Measurements from ENCODE around the gene RABL3. TPM values are rescaled to one million over a fixed set of nuclear protein-coding genes. Genes with fewer than 3 reads are reported as not detected.

RABL3 gene
- total RNA-seq, 5 donors from 2014 or later (not counting 1 experiment from before 2014, with no cell fraction given) = 14.7 to 31.8 (median 25.0) TPM

- no peaks in the 10 kb centered on the region for H3K9me3 ChIP-seq
- H3K4me1 Mint-ChIP-seq = peaks cover 61 to 69% (median 67%) of the 10 kb centered on the region in 3 donors
- no peak overlapping the region for H3K4me3 Mint-ChIP-seq
- no CpG with 5 or more reads among the region's 2 CpGs for WGBS (ENCODE audit: insufficient coverage)
- POLR2A ChIA-PET = no interaction called here
- H3K27me3 ChIP-seq (replicated peaks in 1 of 2; ENCODE audit: control insufficient read depth in 2 of 2, extremely low read depth in 1 of 2, insufficient read depth in 2 of 2, low read length in 1 of 2) = no peaks in the 10 kb centered on the region
- H3K27me3 Mint-ChIP-seq = no peaks in the 10 kb centered on the region
- no peak for DNase-seq
- peaks cover 0 to 4% (median 0%) of the 10 kb centered on the region in 3 donors for H3K9me3 Mint-ChIP-seq
- peaks cover 67% of the 10 kb centered on the region for H3K36me3 Mint-ChIP-seq
- H3K36me3 ChIP-seq (ENCODE audit: control insufficient read depth in 2 of 2, extremely low read depth in 1 of 2, insufficient read depth in 1 of 2, low read length in 1 of 2) = peaks cover 0 to 16% of the 10 kb centered on the region in 2 donors
- no peak overlapping the region for H3K27ac Mint-ChIP-seq
- CTCF ChIA-PET = no interaction called here
- no peak for ATAC-seq (replicated peaks in 1 of 4)
- no peaks in the 10 kb centered on the region for H3K4me1 ChIP-seq (ENCODE audit: control insufficient read depth in 1 of 2, extremely low read depth in 1 of 2, insufficient read depth in 2 of 2, low read length in 2 of 2)
- H3K27ac ChIP-seq (ENCODE audit: low read length) = no peak overlapping the region
- H3K4me3 ChIP-seq (ENCODE audit: control insufficient read depth in 1 of 2, extremely low read depth in 1 of 2, low read length in 1 of 2) = no peak overlapping the region
Measured at GRCh38 chr3:120756061-120756460, 13.7 kb upstream of the RABL3 start.

- no peaks in the 10 kb centered on the region for H3K27me3 ChIP-seq (replicated peaks in 1 of 2; ENCODE audit: control insufficient read depth in 2 of 2, extremely low read depth in 1 of 2, insufficient read depth in 2 of 2, low read length in 1 of 2)
- H3K36me3 ChIP-seq (ENCODE audit: control insufficient read depth in 2 of 2, extremely low read depth in 1 of 2, insufficient read depth in 1 of 2, low read length in 1 of 2) = peaks cover 0 to 24% of the 10 kb centered on the region in 2 donors
- POLR2A ChIA-PET = no interaction called here
- Mint-ChIP-seq H3K27me3 (no peaks in the 10 kb centered on the region), H3K4me1 (peaks cover 39 to 57% (median 55%) of the 10 kb centered on the region in 3 donors), H3K27ac (no peak overlapping the region), H3K4me3 (no peak overlapping the region), H3K9me3 (peaks cover 0 to 4% (median 0%) of the 10 kb centered on the region in 3 donors), H3K36me3 (peaks cover 68% of the 10 kb centered on the region)
- no peaks in the 10 kb centered on the region for H3K4me1 ChIP-seq (ENCODE audit: control insufficient read depth in 1 of 2, extremely low read depth in 1 of 2, insufficient read depth in 2 of 2, low read length in 2 of 2)
- no peaks in the 10 kb centered on the region for H3K9me3 ChIP-seq
- no peak overlapping the region for H3K27ac ChIP-seq (ENCODE audit: low read length)
- ATAC-seq (replicated peaks in 1 of 4) (no peak), DNase-seq (no peak)
- CTCF ChIA-PET = interaction anchor here in 1 of 2 donors (0.6 kb wide), 1 partner anchor 98 kb away, joined by 3 read pairs; no protein-coding TSS in a partner anchor
- no peak overlapping the region for H3K4me3 ChIP-seq (ENCODE audit: control insufficient read depth in 1 of 2, extremely low read depth in 1 of 2, low read length in 1 of 2)
Measured at GRCh38 chr3:120753810-120754209, 11.5 kb upstream of the RABL3 start.

GRCh38 chr3:120752865-120753264 is 10.5 kb upstream of the RABL3 start:
- H3K4me3 Mint-ChIP-seq = no peak overlapping the region
- ChIA-PET POLR2A (no interaction called here), CTCF (no interaction called here)
- no peak overlapping the region for H3K27ac Mint-ChIP-seq
- Histone ChIP-seq H3K36me3 (ENCODE audit: control insufficient read depth in 2 of 2, extremely low read depth in 1 of 2, insufficient read depth in 1 of 2, low read length in 1 of 2) (peaks cover 0 to 20% of the 10 kb centered on the region in 2 donors), H3K9me3 (no peaks in the 10 kb centered on the region), H3K4me1 (ENCODE audit: control insufficient read depth in 1 of 2, extremely low read depth in 1 of 2, insufficient read depth in 2 of 2, low read length in 2 of 2) (no peaks in the 10 kb centered on the region), H3K4me3 (ENCODE audit: control insufficient read depth in 1 of 2, extremely low read depth in 1 of 2, low read length in 1 of 2) (no peak overlapping the region), H3K27me3 (replicated peaks in 1 of 2; ENCODE audit: control insufficient read depth in 2 of 2, extremely low read depth in 1 of 2, insufficient read depth in 2 of 2, low read length in 1 of 2) (no peaks in the 10 kb centered on the region), H3K27ac (ENCODE audit: low read length) (no peak overlapping the region)
- no peak for DNase-seq
- peaks cover 61% of the 10 kb centered on the region for H3K36me3 Mint-ChIP-seq
- H3K27me3 Mint-ChIP-seq = no peaks in the 10 kb centered on the region
- ATAC-seq (replicated peaks in 1 of 4) = no peak
- peaks cover 38 to 53% (median 51%) of the 10 kb centered on the region in 3 donors for H3K4me1 Mint-ChIP-seq
- WGBS (ENCODE audit: insufficient coverage) = no CpG with 5 or more reads among the region's 2 CpGs
- peaks cover 0 to 4% (median 0%) of the 10 kb centered on the region in 3 donors for H3K9me3 Mint-ChIP-seq

DNA sequence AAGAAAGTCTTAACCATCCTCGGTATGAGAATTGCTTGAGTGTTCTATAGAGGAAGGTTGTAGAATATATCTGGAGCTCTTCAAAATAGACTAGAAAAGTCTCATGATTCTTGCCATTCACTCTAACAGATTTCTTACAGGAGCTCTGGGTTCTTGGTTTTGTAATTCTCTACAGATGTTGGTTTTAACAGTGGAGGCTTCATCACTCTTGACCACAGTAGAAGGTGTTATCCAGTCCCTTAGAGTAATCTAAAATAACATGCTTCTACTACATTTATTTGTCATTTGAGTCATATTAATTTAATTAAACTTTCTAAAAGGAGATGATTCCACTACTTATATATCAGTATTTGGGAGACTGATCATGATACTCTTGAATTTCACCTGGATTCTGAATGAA is 9.9 kb upstream of the RABL3 start:
- peaks cover 0 to 4% (median 0%) of the 10 kb centered on the region in 3 donors for H3K9me3 Mint-ChIP-seq
- no CpG with 5 or more reads among the region's 1 CpG for WGBS (ENCODE audit: insufficient coverage)
- CTCF ChIA-PET = no interaction called here
- no peak overlapping the region for H3K4me3 ChIP-seq (ENCODE audit: control insufficient read depth in 1 of 2, extremely low read depth in 1 of 2, low read length in 1 of 2)
- H3K36me3 Mint-ChIP-seq = peaks cover 62% of the 10 kb centered on the region
- no peaks in the 10 kb centered on the region for H3K27me3 ChIP-seq (replicated peaks in 1 of 2; ENCODE audit: control insufficient read depth in 2 of 2, extremely low read depth in 1 of 2, insufficient read depth in 2 of 2, low read length in 1 of 2)
- H3K4me1 ChIP-seq (ENCODE audit: control insufficient read depth in 1 of 2, extremely low read depth in 1 of 2, insufficient read depth in 2 of 2, low read length in 2 of 2) = no peaks in the 10 kb centered on the region
- peaks cover 38 to 53% (median 48%) of the 10 kb centered on the region in 3 donors for H3K4me1 Mint-ChIP-seq
- no peak for DNase-seq
- no peak overlapping the region for H3K27ac ChIP-seq (ENCODE audit: low read length)
- no peak overlapping the region for H3K4me3 Mint-ChIP-seq
- peaks cover 0 to 20% of the 10 kb centered on the region in 2 donors for H3K36me3 ChIP-seq (ENCODE audit: control insufficient read depth in 2 of 2, extremely low read depth in 1 of 2, insufficient read depth in 1 of 2, low read length in 1 of 2)
- no peak overlapping the region for H3K27ac Mint-ChIP-seq
- no peaks in the 10 kb centered on the region for H3K27me3 Mint-ChIP-seq
- H3K9me3 ChIP-seq = no peaks in the 10 kb centered on the region
- ATAC-seq (replicated peaks in 1 of 4) = no peak
- POLR2A ChIA-PET = no interaction called here

- DNase-seq (no peak), ATAC-seq (replicated peaks in 1 of 4) (no peak)
- H3K27me3 Mint-ChIP-seq = no peaks in the 10 kb centered on the region
- Histone ChIP-seq H3K27ac (ENCODE audit: low read length) (no peak overlapping the region), H3K27me3 (replicated peaks in 1 of 2; ENCODE audit: control insufficient read depth in 2 of 2, extremely low read depth in 1 of 2, insufficient read depth in 2 of 2, low read length in 1 of 2) (no peaks in the 10 kb centered on the region), H3K4me1 (ENCODE audit: control insufficient read depth in 1 of 2, extremely low read depth in 1 of 2, insufficient read depth in 2 of 2, low read length in 2 of 2) (peaks cover 0 to under 1% of the 10 kb centered on the region in 2 experiments), H3K36me3 (ENCODE audit: control insufficient read depth in 2 of 2, extremely low read depth in 1 of 2, insufficient read depth in 1 of 2, low read length in 1 of 2) (peaks cover 0 to 16% of the 10 kb centered on the region in 2 donors), H3K9me3 (no peaks in the 10 kb centered on the region), H3K4me3 (ENCODE audit: control insufficient read depth in 1 of 2, extremely low read depth in 1 of 2, low read length in 1 of 2) (no peak overlapping the region)
- no peak overlapping the region for H3K27ac Mint-ChIP-seq
- H3K36me3 Mint-ChIP-seq = peaks cover 46% of the 10 kb centered on the region
- no peaks in the 10 kb centered on the region for H3K9me3 Mint-ChIP-seq
- WGBS (ENCODE audit: insufficient coverage) = no CpG with 5 or more reads among the region's 1 CpG
- CTCF ChIA-PET = interaction anchor here in 1 of 2 donors (1.0 kb wide), 1 partner anchor 191 kb away, joined by 3 read pairs; no protein-coding TSS in a partner anchor
- peaks cover 43 to 49% (median 48%) of the 10 kb centered on the region in 3 donors for H3K4me1 Mint-ChIP-seq
- H3K4me3 Mint-ChIP-seq = no peak overlapping the region
- POLR2A ChIA-PET = no interaction called here
Measured at GRCh38 chr3:120749843-120750242, 7.5 kb upstream of the RABL3 start.

DNA sequence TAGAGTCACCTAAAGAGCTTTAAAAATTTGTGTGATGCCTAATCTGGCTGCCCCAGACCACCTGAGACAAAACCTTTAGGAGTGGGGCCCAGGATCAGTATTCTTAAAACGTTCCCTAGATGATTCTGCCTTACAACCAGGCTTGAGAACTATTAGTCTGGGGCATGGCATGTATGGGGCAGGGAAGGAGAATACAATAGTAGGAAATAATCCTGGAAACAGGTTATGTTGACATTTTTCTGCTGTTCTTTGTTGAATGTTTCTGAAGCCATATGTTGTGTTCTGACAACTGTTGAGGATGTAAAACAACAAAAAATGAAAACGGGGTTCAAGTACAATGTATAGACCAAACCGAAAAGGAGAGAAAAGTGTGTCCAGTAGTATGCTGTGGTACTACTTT is 3.1 kb upstream of the RABL3 start:
- 76% methylated on average over 2 of the region's 3 CpGs for WGBS (ENCODE audit: insufficient coverage)
- DNase-seq (no peak), ATAC-seq (replicated peaks in 1 of 4) (no peak)
- Histone ChIP-seq H3K27ac (ENCODE audit: low read length) (no peak overlapping the region), H3K36me3 (ENCODE audit: control insufficient read depth in 2 of 2, extremely low read depth in 1 of 2, insufficient read depth in 1 of 2, low read length in 1 of 2) (peaks cover 0 to 2% of the 10 kb centered on the region in 2 donors), H3K4me1 (ENCODE audit: control insufficient read depth in 1 of 2, extremely low read depth in 1 of 2, insufficient read depth in 2 of 2, low read length in 2 of 2) (peaks cover 12 to 22% of the 10 kb centered on the region in 2 experiments), H3K9me3 (no peaks in the 10 kb centered on the region), H3K27me3 (replicated peaks in 1 of 2; ENCODE audit: control insufficient read depth in 2 of 2, extremely low read depth in 1 of 2, insufficient read depth in 2 of 2, low read length in 1 of 2) (no peaks in the 10 kb centered on the region), H3K4me3 (ENCODE audit: control insufficient read depth in 1 of 2, extremely low read depth in 1 of 2, low read length in 1 of 2) (no peak overlapping the region)
- POLR2A ChIA-PET = interaction anchor here in 1 of 2 donors (1.9 kb wide), 1 partner anchor 150 kb away, joined by 4 read pairs; the partner anchor contains the start of gene NDUFB4
- Mint-ChIP-seq H3K4me1 (peaks cover 37 to 54% (median 53%) of the 10 kb centered on the region in 3 donors), H3K27me3 (no peaks in the 10 kb centered on the region), H3K9me3 (no peaks in the 10 kb centered on the region), H3K27ac (no peak overlapping the region), H3K4me3 (no peak overlapping the region), H3K36me3 (peaks cover 10% of the 10 kb centered on the region)
- CTCF ChIA-PET = no interaction called here
